CD4-positive, alpha-beta T cell treated with Interferon gamma for 1 hour (primary cell): ENCODE data around the gene PSMD1.
"Not testable (repeated sequence)": the region's sequence is repeated elsewhere in the genome, so short reads cannot be mapped to it uniquely, and the experiment has no call there.

Experiments used
- DNase-seq: peaks from one replicate; pipeline ENCODE4 v3.0.0-alpha.2; 2020

The PSMD1 gene

GRCh38 chr2:231058761-231059550 is 2.3 kb downstream of the PSMD1 start:
- DNase-seq: no peak

DNA sequence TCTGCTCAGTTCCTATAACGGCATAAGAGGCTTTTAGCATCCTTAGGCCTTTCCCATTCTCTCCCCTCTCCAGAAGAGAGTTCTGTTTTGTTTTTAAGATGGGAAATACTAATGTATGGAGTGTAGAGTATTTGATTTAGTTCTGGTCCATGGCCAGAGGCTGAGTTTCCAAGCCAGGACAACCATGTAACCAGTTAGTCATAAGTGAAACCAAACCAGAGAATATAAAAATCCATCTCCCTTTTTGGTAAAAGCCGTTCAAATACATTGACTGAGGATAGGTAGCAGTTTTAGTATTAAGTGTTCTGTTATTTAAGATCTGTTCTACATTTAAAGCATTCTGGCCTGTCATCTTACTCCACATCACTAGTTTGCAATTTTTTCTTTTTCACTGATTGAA is 3.1 kb downstream of the PSMD1 start:
- no peak for DNase-seq

GRCh38 chr2:231062776-231063175 is 6.1 kb downstream of the PSMD1 start:
- no peak for DNase-seq

DNA sequence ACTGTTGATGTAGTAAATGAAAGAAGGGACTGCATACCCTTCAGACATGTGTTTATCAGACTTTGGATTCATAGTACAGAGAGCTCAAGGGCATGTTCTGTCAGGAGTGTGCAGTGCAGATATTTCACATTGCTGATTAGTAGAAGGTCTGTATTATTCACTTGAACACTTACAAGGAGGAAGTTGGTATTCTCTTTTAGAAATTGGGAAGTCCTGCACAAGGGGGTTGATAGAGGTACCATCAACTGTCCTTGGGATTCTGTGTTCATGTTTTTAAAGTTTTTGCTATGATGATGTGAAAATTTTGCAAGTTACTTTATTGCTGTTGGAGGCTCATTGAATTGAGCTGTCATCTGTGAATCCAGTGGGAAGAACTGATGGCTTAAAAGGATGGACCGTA is 6.7 kb downstream of the PSMD1 start:
- no peak for DNase-seq

DNA sequence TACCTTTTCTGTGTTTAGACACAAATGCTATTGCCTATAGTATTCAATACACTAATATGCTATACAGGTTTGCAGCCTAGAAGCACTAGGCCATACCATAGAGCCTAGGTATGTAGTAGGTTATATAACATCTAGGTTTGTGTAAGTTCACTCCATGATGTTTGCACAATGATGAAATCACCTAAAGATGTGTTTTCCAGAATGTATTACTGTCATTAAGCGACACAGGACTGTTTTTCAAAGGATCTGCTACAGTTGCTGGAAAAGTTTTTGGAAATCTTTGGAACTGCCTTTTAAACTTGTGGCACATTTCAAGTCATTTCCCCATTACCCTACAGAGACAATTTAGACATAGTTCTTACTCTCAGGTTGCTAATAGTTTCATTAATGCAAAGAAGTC is 9.3 kb downstream of the PSMD1 start:
- no peak for DNase-seq

DNA sequence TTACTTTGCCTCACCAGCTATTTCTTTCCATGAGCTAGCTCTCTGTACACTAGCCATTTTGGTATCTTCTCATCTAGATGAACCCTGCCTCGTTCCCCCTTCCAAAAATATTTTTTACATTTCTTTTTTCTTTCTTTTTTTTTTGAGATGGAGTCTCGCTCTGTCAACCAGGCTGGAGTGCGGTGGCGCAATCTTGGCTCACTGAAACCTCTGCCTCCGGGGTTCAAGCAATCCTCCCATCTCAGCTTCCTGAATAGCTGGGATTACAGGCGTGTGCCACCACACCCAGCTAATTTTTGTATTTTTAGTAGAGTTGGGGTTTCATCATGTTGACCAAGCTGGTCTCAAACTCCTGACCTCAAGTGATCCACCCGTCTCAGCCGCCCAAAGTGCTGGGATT is 10.9 kb downstream of the PSMD1 start:
- DNase-seq: not testable (repeated sequence)

- no peak for DNase-seq
Observed at GRCh38 chr2:231068525-231069222, 12.0 kb downstream of the PSMD1 start.

DNA sequence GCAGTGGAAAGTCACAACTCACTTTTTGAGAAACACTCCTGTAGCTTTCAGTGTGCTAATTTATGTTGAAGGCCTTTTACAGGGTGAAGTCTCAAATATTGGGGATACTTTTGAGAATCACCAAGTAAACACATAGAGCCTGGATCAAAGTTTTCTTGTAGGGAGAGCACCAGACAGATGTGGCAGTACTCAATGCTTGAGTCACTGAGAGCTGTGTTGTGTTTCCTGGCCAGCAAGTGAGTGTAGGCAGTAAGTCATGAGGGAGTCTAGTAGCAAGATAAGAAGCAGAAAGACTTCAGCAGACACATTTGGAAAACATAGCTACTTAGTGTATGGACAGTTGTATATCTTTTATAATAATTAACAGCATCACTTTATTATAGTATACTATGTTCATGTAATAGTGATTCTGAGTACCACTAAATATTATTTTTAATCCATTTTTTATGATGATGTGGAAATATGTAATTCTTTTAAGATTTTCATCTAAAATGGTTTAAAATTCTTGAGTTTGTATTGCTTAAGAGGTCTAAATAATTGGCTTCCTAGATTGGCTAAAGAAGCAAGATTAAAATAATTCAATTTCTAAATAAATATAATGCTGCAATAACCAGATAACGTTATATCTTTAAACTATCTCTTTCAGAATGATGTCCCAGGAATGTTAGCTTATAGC is 12.8 kb downstream of the PSMD1 start:
- DNase-seq: no peak

- DNase-seq: no peak
Observed at GRCh38 chr2:231084565-231084964, 27.9 kb downstream of the PSMD1 start.

DNA sequence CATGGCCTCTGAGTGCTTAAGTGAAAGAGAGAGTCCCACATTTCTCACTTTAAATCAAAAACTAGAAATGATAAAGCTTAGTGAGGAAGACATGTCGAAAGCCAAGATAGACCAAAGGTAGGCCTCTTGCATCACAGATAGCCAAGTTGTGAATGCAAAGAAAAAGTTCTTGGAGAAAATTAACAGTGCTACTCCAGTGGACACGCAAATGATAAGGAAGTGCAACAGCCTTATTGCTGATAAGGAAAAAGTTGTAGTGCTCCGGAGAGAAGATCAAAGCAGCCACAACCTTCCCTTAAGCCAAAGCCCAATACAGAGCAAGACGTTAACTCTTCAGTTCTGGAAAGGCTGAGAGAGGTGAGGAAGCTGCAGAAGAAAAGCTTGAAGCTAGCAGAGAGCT is 32.1 kb downstream of the PSMD1 start:
- no peak for DNase-seq

DNA sequence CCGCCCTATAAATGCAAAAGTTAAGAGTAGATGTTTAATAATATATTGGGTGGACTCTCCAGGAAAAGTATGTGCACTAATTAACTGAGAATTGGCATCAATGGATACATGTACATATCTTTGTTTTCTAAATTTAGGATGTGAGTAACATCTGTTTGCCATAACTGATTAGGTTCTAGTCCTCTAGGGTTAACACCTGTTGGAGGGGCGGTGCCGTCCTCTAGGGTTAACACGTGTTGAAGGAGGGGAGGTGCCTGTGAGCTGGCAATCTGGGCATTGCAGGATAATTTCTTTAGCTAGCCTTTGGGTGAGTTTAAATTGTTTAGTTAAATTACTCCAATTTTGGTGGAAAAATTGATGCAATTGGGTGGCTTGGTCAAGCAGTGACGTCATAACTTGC is 37.3 kb downstream of the PSMD1 start:
- no peak for DNase-seq

GRCh38 chr2:231094736-231095346 is 38.2 kb downstream of the PSMD1 start:
- DNase-seq: no peak

DNA sequence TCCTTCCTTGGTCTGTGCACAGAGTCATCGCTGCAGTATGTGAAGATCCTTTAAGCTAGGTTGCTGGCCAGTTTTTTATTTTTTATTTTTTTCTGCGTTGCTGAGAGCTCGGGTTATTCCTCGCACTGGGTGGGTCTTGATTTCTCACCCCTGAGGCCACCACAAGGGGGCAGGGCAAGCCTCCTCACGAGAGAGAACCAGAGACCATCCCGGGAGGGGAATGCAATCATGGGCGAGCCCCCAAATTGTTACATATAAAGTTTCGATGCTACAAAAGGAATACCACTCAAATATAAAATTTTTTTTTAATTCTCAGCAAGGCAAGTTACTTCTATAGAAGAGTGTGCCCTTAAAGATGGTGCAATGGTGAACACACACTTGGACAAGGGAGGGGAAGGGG is 43.3 kb downstream of the PSMD1 start:
- no peak for DNase-seq

- DNase-seq: not testable (repeated sequence)
Observed at GRCh38 chr2:231100321-231100720, 43.7 kb downstream of the PSMD1 start.

GRCh38 chr2:231100990-231101389 is 44.3 kb downstream of the PSMD1 start:
- DNase-seq: no peak

- DNase-seq: no peak
Observed at GRCh38 chr2:231102772-231103171, 46.1 kb downstream of the PSMD1 start.

DNA sequence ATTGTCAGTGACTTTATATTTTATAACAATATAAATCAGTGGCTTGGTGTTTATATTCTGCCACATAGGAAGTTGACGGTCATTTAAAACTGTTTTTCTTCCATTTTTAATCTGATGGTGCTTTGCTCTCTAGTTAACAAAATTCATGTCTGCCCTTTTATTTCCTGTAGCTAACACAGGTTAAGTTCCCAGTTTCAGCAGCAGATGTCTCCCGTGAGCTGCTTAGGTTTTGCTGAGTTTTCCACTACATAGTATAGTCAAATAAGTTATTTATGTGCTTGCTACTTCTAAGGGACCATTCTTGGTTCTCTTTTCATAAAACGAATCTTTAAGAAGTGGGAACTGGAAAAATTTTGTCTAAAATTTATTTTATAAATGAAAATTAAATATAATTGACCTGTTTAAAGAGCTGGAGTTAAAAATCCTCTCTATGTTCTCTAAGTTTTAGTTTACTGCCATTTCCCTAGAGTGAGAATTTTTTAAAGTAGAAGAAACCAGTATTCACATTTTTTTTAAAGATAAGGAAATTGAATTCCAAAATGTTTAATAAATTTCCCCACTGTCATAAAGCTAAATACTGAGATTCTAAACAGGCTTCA is 47.5 kb downstream of the PSMD1 start:
- DNase-seq: peak; percentile 37

DNA sequence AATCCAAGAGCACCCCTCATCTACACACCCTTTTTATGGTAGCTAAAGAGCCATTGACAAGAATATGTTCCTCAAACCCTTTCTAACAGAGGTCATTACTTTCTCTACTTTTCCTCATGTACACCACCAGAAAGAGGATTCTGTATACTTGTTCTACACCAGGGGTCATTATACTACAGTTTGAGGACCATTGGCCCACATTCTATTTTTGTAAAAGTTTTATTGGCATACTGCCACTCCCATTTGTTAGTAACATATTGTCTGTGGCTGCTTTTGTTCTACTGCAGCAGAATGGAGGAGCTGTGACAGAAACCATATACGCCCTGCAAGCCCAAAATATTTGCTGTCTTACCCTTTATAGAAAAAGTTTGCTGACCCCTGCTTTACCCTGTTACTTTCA is 53.9 kb downstream of the PSMD1 start:
- DNase-seq: no peak

DNA sequence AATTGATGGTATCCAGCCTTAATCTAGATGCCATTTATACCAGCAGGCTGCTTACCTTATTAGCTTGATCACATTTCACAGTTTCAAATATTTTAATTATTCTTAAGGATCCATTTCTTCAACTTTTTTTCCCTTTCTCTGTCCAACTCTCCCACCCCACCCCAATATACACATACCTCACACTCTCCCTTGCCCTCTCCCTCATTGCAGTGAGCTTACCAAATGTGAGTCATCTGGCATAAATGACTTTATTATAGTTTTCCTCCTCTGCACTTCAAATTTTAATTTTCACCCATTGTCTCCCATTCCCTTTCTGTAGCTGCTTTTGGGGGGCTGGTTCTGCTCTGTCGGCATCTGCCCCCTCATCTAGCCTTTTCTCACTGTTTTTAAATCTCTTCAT is 55.3 kb downstream of the PSMD1 start:
- no peak for DNase-seq

GRCh38 chr2:231113489-231113888 is 56.8 kb downstream of the PSMD1 start:
- DNase-seq: no peak

GRCh38 chr2:231115651-231116050 is 59.0 kb downstream of the PSMD1 start:
- no peak for DNase-seq

- DNase-seq: no peak
Observed at GRCh38 chr2:231117148-231117547, 60.5 kb downstream of the PSMD1 start.
